ENCODE results near the gene VAV3.

GRCh38 chr1:107926436-107927080 is 38.4 kb downstream of the VAV3 start:
- TF ChIP-seq, protein P1, sequence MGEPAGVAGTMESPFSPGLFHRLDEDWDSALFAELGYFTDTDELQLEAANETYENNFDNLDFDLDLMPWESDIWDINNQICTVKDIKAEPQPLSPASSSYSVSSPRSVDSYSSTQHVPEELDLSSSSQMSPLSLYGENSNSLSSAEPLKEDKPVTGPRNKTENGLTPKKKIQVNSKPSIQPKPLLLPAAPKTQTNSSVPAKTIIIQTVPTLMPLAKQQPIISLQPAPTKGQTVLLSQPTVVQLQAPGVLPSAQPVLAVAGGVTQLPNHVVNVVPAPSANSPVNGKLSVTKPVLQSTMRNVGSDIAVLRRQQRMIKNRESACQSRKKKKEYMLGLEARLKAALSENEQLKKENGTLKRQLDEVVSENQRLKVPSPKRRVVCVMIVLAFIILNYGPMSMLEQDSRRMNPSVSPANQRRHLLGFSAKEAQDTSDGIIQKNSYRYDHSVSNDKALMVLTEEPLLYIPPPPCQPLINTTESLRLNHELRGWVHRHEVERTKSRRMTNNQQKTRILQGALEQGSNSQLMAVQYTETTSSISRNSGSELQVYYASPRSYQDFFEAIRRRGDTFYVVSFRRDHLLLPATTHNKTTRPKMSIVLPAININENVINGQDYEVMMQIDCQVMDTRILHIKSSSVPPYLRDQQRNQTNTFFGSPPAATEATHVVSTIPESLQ (CRISPR knock-in tag; IDR thresholded peaks at IDR 0.05): no peak
- TF ChIP-seq, protein P2, sequence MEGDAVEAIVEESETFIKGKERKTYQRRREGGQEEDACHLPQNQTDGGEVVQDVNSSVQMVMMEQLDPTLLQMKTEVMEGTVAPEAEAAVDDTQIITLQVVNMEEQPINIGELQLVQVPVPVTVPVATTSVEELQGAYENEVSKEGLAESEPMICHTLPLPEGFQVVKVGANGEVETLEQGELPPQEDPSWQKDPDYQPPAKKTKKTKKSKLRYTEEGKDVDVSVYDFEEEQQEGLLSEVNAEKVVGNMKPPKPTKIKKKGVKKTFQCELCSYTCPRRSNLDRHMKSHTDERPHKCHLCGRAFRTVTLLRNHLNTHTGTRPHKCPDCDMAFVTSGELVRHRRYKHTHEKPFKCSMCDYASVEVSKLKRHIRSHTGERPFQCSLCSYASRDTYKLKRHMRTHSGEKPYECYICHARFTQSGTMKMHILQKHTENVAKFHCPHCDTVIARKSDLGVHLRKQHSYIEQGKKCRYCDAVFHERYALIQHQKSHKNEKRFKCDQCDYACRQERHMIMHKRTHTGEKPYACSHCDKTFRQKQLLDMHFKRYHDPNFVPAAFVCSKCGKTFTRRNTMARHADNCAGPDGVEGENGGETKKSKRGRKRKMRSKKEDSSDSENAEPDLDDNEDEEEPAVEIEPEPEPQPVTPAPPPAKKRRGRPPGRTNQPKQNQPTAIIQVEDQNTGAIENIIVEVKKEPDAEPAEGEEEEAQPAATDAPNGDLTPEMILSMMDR (IDR thresholded peaks at IDR 0.05): no peak
- TF ChIP-seq, protein P3, sequence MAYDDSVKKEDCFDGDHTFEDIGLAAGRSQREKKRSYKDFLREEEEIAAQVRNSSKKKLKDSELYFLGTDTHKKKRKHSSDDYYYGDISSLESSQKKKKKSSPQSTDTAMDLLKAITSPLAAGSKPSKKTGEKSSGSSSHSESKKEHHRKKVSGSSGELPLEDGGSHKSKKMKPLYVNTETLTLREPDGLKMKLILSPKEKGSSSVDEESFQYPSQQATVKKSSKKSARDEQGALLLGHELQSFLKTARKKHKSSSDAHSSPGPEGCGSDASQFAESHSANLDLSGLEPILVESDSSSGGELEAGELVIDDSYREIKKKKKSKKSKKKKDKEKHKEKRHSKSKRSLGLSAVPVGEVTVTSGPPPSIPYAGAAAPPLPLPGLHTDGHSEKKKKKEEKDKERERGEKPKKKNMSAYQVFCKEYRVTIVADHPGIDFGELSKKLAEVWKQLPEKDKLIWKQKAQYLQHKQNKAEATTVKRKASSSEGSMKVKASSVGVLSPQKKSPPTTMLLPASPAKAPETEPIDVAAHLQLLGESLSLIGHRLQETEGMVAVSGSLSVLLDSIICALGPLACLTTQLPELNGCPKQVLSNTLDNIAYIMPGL (CRISPR knock-in tag; IDR thresholded peaks at IDR 0.05): no peak
- TF ChIP-seq SMAD4 (CRISPR knock-in tag; IDR thresholded peaks at IDR 0.05): no peak
- TF ChIP-seq ZNF416 (CRISPR knock-in tag; IDR thresholded peaks at IDR 0.05): no peak
- no peak for TF ChIP-seq JUN (CRISPR knock-in tag; IDR thresholded peaks at IDR 0.05)
- TF ChIP-seq FOXP1 (CRISPR knock-in tag; IDR thresholded peaks at IDR 0.05; ENCODE audit: borderline replicate concordance): no peak
- TF ChIP-seq ESRRA (CRISPR knock-in tag; IDR thresholded peaks at IDR 0.05; ENCODE audit: borderline replicate concordance): no peak
- TF ChIP-seq NFE2L1 (CRISPR knock-in tag; IDR thresholded peaks at IDR 0.05): no peak
- TF ChIP-seq AFF4 (CRISPR knock-in tag; IDR thresholded peaks at IDR 0.05; ENCODE audit: borderline replicate concordance): no peak

Data from WTC11 (cell line).